DND-41 (cell line): ENCODE measurements around the gene BRIP1.

Experiments used
- ATAC-seq: fragments of 200-7000 bp; cut with Tn5 transposase; 3 replicates; pipeline ENCODE4 v1.9.1; 2021; ENCODE audit warnings: low read depth; ENCODE audit not compliant: insufficient read depth
- DNase-seq: peaks from one replicate; pipeline ENCODE4 v3.0.0-alpha.2; 2020
- H2AFZ ChIP-seq: 2 replicates; pipeline ENCODE4 v1.6.0; 2012; ENCODE audit warnings: low read depth, low read length
- H3K27ac ChIP-seq: 2 replicates; pipeline ENCODE4 v1.5.1; 2012; ENCODE audit warnings: low read length, inconsistent platforms
- H3K27me3 ChIP-seq: fragments of 200-600 bp; sonication (generic); 2 replicates; pipeline ENCODE4 v1.6.0; 2012; ENCODE audit warnings: low read length, mild to moderate bottlenecking, inconsistent platforms; ENCODE audit not compliant: insufficient read depth, poor library complexity
- H3K36me3 ChIP-seq: 2 replicates; pipeline ENCODE4 v1.5.1; 2012; ENCODE audit warnings: low read length, inconsistent platforms; ENCODE audit not compliant: insufficient read depth
- H3K4me1 ChIP-seq: 2 replicates; pipeline ENCODE4 v1.5.1; 2012; ENCODE audit warnings: mild to moderate bottlenecking, low read length; ENCODE audit not compliant: insufficient read depth
- H3K4me2 ChIP-seq: 2 replicates; pipeline ENCODE4 v1.6.0; 2012; ENCODE audit warnings: mild to moderate bottlenecking, moderate library complexity, low read length, inconsistent platforms; ENCODE audit not compliant: insufficient read depth
- H3K4me3 ChIP-seq, 2 experiments: fragments of 200-600 bp in 1 of 2; shearing (Covaris generic) in 1 of 2; 2 replicates each; pipeline ENCODE4 v1.5.1; 2012 to 2016; ENCODE audit warnings: inconsistent platforms in 2 of 2, low read length in 2 of 2, mild to moderate bottlenecking in 2 of 2, low read depth in 1 of 2, moderate library complexity in 1 of 2
- H3K79me2 ChIP-seq: 2 replicates; pipeline ENCODE4 v1.6.0; 2012; ENCODE audit warnings: low read length, inconsistent platforms; ENCODE audit not compliant: insufficient read depth
- H3K9ac ChIP-seq: 2 replicates; pipeline ENCODE4 v1.6.0; 2012; ENCODE audit warnings: low read depth, mild to moderate bottlenecking, inconsistent platforms, low read length, moderate library complexity
- H3K9me3 ChIP-seq: 2 replicates; pipeline ENCODE4 v1.5.1; 2012; ENCODE audit warnings: low read length, moderate library complexity, mild to moderate bottlenecking, inconsistent platforms; ENCODE audit not compliant: insufficient read depth, severe bottlenecking
- H4K20me1 ChIP-seq: 2 replicates; pipeline ENCODE4 v1.6.0; 2012; ENCODE audit warnings: low read length; ENCODE audit not compliant: insufficient read depth
- CTCF ChIP-seq: IDR thresholded peaks from 2 replicates; pipeline ENCODE4 v1.5.1; 2012; ENCODE audit warnings: borderline replicate concordance, low read length, moderate library complexity, mild to moderate bottlenecking; ENCODE audit not compliant: poor library complexity, severe bottlenecking; ENCODE audit errors: extremely low read depth
- EZH2 ChIP-seq: IDR thresholded peaks from 3 replicates; pipeline ENCODE4 v1.6.1; 2012; ENCODE audit warnings: borderline replicate concordance, low read depth, mild to moderate bottlenecking, moderate library complexity, low read length, inconsistent platforms; ENCODE audit not compliant: severe bottlenecking

BRIP1 gene

GRCh38 chr17:61880589-61881102, 17.3 kb upstream of the BRIP1 start:
- no peaks in the 10 kb centered on the region for H3K27me3 ChIP-seq
- no peaks in the 10 kb centered on the region for H4K20me1 ChIP-seq
- no peaks in the 10 kb centered on the region for H3K9me3 ChIP-seq
- DNase-seq (no peak), ATAC-seq (no peak)
- no peaks in the 10 kb centered on the region for H3K4me1 ChIP-seq
- no peak for TF ChIP-seq CTCF
- TF ChIP-seq EZH2: no peak
- H3K4me3 ChIP-seq: no peak overlapping the region
- H3K79me2 ChIP-seq: no peaks in the 10 kb centered on the region
- H3K9ac ChIP-seq: no peak overlapping the region
- H2AFZ ChIP-seq: no peak overlapping the region
- H3K27ac ChIP-seq: no peak overlapping the region
- H3K36me3 ChIP-seq: peaks cover 60% of the 10 kb centered on the region
- no peak overlapping the region for H3K4me2 ChIP-seq

- Histone ChIP-seq H2AFZ (no peak overlapping the region), H3K27me3 (no peaks in the 10 kb centered on the region), H3K4me2 (no peak overlapping the region), H3K36me3 (peaks cover 63% of the 10 kb centered on the region), H3K9ac (no peak overlapping the region; the same call in 1 of the 2 replicates), H4K20me1 (no peaks in the 10 kb centered on the region), H3K4me1 (no peaks in the 10 kb centered on the region), H3K79me2 (no peaks in the 10 kb centered on the region), H3K9me3 (no peaks in the 10 kb centered on the region), H3K4me3 (no peak overlapping the region), H3K27ac (no peak overlapping the region)
- no peak for TF ChIP-seq CTCF
- no peak for TF ChIP-seq EZH2
- no peak for DNase-seq
- ATAC-seq: no peak
Observed at GRCh38 chr17:61878984-61879612, 15.8 kb upstream of the BRIP1 start.

GRCh38 chr17:61878520-61878919, 15.2 kb upstream of the BRIP1 start:
- DNase-seq: no peak
- no peaks in the 10 kb centered on the region for H3K4me1 ChIP-seq
- no peak overlapping the region for H3K9ac ChIP-seq
- H3K4me3 ChIP-seq: no peak overlapping the region
- H3K36me3 ChIP-seq: peaks cover 60% of the 10 kb centered on the region
- TF ChIP-seq EZH2 (no peak), CTCF (no peak)
- H2AFZ ChIP-seq: no peak overlapping the region
- no peak overlapping the region for H3K27ac ChIP-seq
- no peaks in the 10 kb centered on the region for H4K20me1 ChIP-seq
- ATAC-seq: no peak
- H3K27me3 ChIP-seq: no peaks in the 10 kb centered on the region
- H3K4me2 ChIP-seq: no peak overlapping the region
- no peaks in the 10 kb centered on the region for H3K9me3 ChIP-seq
- H3K79me2 ChIP-seq: no peaks in the 10 kb centered on the region
